GM12878 (cell line): ENCODE results near the gene GDF15. TPM values are rescaled to one million over a fixed set of nuclear protein-coding genes. Genes with fewer than 3 reads are reported as not detected.

Source experiments
- ATAC-seq: fragments of 200-7000 bp; cut with Tn5 transposase; 3 replicates; pipeline ENCODE4 v1.9.1; 2020; ENCODE audit warnings: mild to moderate bottlenecking, moderate library complexity
- BruUV-seq: library from RNA; stranded (reverse); fragments of 400-500 nt; replicated peaks from 2 replicates; lab custom pipeline; 2021; lab: Mats Ljungman, UMichigan
- CTCF ChIA-PET: fragments of 300-600 bp; sonication (Branson Sonifier 250); formaldehyde crosslinking; extraction: SDS; loops from one replicate; lab custom pipeline; 2021; ENCODE audit warnings: inconsistent platforms; lab: Yijun Ruan, JAX
- POLR2A ChIA-PET: fragments of 350-600 bp; formaldehyde crosslinking; extraction: SDS; loops from one replicate; lab custom pipeline; 2021; ENCODE audit warnings: inconsistent platforms; lab: Charles Lee
- RAD21 ChIA-PET: fragments of 300-600 bp; sonication (Branson Sonifier 250); formaldehyde crosslinking; loops from one replicate; lab custom pipeline; 2023; ENCODE audit warnings: antibody characterized with exemption; ENCODE audit not compliant: unreplicated experiment; lab: Charles Lee
- SMC1A ChIA-PET: fragments of 300-600 bp; sonication (Branson Sonifier 250); formaldehyde crosslinking; loops from one replicate; lab custom pipeline; 2023; ENCODE audit not compliant: unreplicated experiment, uncharacterized antibody; lab: Charles Lee
- DNase-seq: peaks from one replicate; pipeline ENCODE4 v3.0.0-alpha.2; 2011; ENCODE audit warnings: low read depth, low spot score
- FAIRE-seq: peaks from 3 replicates; lab custom pipeline; 2011; peaks lifted over from hg19 to GRCh38; lab: Jason Lieb, UNC
- H2AFZ ChIP-seq: 2 replicates; pipeline ENCODE4 v1.6.0; 2011; ENCODE audit warnings: low read depth, low read length, control low read depth; ENCODE audit not compliant: control insufficient read depth
- H3K27ac ChIP-seq: 2 replicates; pipeline ENCODE4 v1.5.1; 2011; ENCODE audit warnings: control low read depth; ENCODE audit not compliant: control insufficient read depth, insufficient read depth
- H3K27me3 ChIP-seq, 2 experiments: replicated peaks in 1 of 2; 2 replicates each; pipeline versions ENCODE4 v1.6.0 to v1.6.1; 2011; ENCODE audit warnings: low read length in 1 of 2; ENCODE audit not compliant: control insufficient read depth in 2 of 2, insufficient read depth in 2 of 2
- H3K36me3 ChIP-seq, 2 experiments: 2 replicates each; pipeline ENCODE4 v1.5.1; 2011; ENCODE audit warnings: low read length in 1 of 2; ENCODE audit not compliant: control insufficient read depth in 2 of 2, insufficient read depth in 2 of 2
- H3K4me1 ChIP-seq: 2 replicates; pipeline ENCODE4 v1.6.1; 2011; ENCODE audit warnings: mild to moderate bottlenecking, low read length, moderate library complexity, mixed read lengths; ENCODE audit not compliant: control insufficient read depth, insufficient read depth
- H3K4me2 ChIP-seq: 2 replicates; pipeline ENCODE4 v1.6.0; 2011; ENCODE audit warnings: control low read depth; ENCODE audit not compliant: control insufficient read depth, insufficient read depth
- H3K4me3 ChIP-seq: fragments of 200-600 bp; sonication (generic); 2 replicates; pipeline ENCODE4 v1.5.1; 2016
- H3K79me2 ChIP-seq: 2 replicates; pipeline ENCODE4 v1.6.0; 2011; ENCODE audit warnings: low read length; ENCODE audit not compliant: control insufficient read depth, insufficient read depth
- H3K9ac ChIP-seq: 2 replicates; pipeline ENCODE4 v1.8.0; 2011; ENCODE audit warnings: low read length, control low read depth, mixed read lengths; ENCODE audit not compliant: control insufficient read depth, insufficient read depth
- H3K9me3 ChIP-seq: replicated peaks from 3 replicates; pipeline ENCODE4 v1.5.1; 2011; ENCODE audit warnings: mild to moderate bottlenecking, low read length; ENCODE audit not compliant: control insufficient read depth, insufficient read depth
- H4K20me1 ChIP-seq: 2 replicates; pipeline ENCODE4 v1.6.0; 2011; ENCODE audit not compliant: control insufficient read depth, insufficient read depth
- BACH1 ChIP-seq: fragments of 450-650 bp; IDR thresholded peaks from 2 replicates; pipeline ENCODE4 v1.6.1; 2017; ENCODE audit warnings: mild to moderate bottlenecking, borderline replicate concordance
- EGR1 ChIP-seq, 2 experiments: IDR thresholded peaks; 1 replicate in 1 of 2; 2 replicates in 1 of 2; pipeline ENCODE4 v1.6.1; 2011 to 2012; ENCODE audit warnings: low read depth in 2 of 2, low read length in 2 of 2, borderline replicate concordance in 1 of 2, mild to moderate bottlenecking in 1 of 2, moderate library complexity in 1 of 2
- ESRRA ChIP-seq: IDR thresholded peaks from 2 replicates; pipeline ENCODE4 v1.6.1; 2012; ENCODE audit warnings: mild to moderate bottlenecking, low read length, improper control_type of control experiment
- HDAC6 ChIP-seq: fragments of 200-600 bp; sonication (generic); IDR thresholded peaks from one replicate; pipeline ENCODE4 v1.8.0; 2017; ENCODE audit warnings: antibody characterized with exemption; ENCODE audit not compliant: unreplicated experiment
- KDM1A ChIP-seq: fragments of 200-600 bp; sonication (generic); IDR thresholded peaks from 2 replicates; pipeline ENCODE4 v1.6.1; 2016; ENCODE audit warnings: borderline replicate concordance
- NFYA ChIP-seq: IDR thresholded peaks from 2 replicates; pipeline ENCODE4 v1.6.1; 2011; ENCODE audit warnings: low read depth, mild to moderate bottlenecking, low read length, improper control_type of control experiment, borderline replicate concordance
- POLR2A ChIP-seq: IDR thresholded peaks from 2 replicates; pipeline ENCODE4 v1.6.1; 2011; ENCODE audit warnings: low read depth, mild to moderate bottlenecking, low read length
- RAD51 ChIP-seq: fragments of 450-650 bp; IDR thresholded peaks from 2 replicates; pipeline ENCODE4 v1.6.1; 2016; ENCODE audit warnings: moderate library complexity, mild to moderate bottlenecking, inconsistent platforms
- SP1 ChIP-seq: IDR thresholded peaks from one replicate; pipeline ENCODE4 v1.6.1; 2011; ENCODE audit warnings: low read depth, low read length
- WRNIP1 ChIP-seq: IDR thresholded peaks from 2 replicates; pipeline ENCODE4 v1.6.1; 2011; ENCODE audit warnings: low read depth, low read length, improper control_type of control experiment, borderline replicate concordance
- ZNF24 ChIP-seq: fragments of 450-650 bp; IDR thresholded peaks from 2 replicates; pipeline ENCODE4 v1.6.1; 2017; ENCODE audit warnings: antibody characterized with exemption, mild to moderate bottlenecking
- ZSCAN29 ChIP-seq: fragments of 450-650 bp; IDR thresholded peaks from 2 replicates; pipeline ENCODE4 v1.6.1; 2017; ENCODE audit warnings: mild to moderate bottlenecking, moderate library complexity
- WGBS: methylation state at CpG from one replicate; pipeline ENCODE4 v1.1.6; 2016; ENCODE audit warnings: low lambda C conversion rate; ENCODE audit not compliant: insufficient replicate concordance, insufficient coverage; ENCODE audit errors: missing lambda C conversion rate; 5-methylcytosine and 5-hydroxymethylcytosine counted together
- in situ Hi-C: fragments of 300-500 bp; cut with MboI; formaldehyde crosslinking; loops from 9 replicates; pipeline ENCODE4 v1.14.3; 2018; ENCODE audit warnings: mixed read lengths
- intact Hi-C: fragments of 100-400 bp; cut with micrococcal nuclease; formaldehyde crosslinking; loops from one replicate; pipeline ENCODE4 v1.14.2; 2022; ENCODE audit not compliant: unreplicated experiment
- polyA plus RNA-seq, 11 experiments: library from polyadenylated mRNA; depleted of rRNA in 4 of 11; unstranded in 6 of 11; stranded (reverse) in 5 of 11; fragments of >200 nt; fragmentation: Nextera tagmentation in 4 of 11; fragmentation: Illumina TruSeq in 1 of 11; extraction: Ambion mirVana in 4 of 11; extraction: Trizol in 1 of 11; gene quantifications; 1 replicate in 1 of 11; 2 replicates in 10 of 11; pipeline versions ENCODE4 v1.2.1 to v1.2.3, GENCODE V29; 2011 to 2016; ENCODE audit warnings: inconsistent platforms in 2 of 11, missing spikeins in 2 of 11, low read depth in 1 of 11
- total RNA-seq, 4 experiments: library from RNA; depleted of rRNA in 3 of 4; stranded (reverse); fragments of >200 nt in 3 of 4; fragmentation: Illumina TruSeq in 1 of 4; extraction: Trizol in 1 of 4; gene quantifications; 2 replicates each; pipeline versions ENCODE4 v1.2.1 to v1.2.3, GENCODE V29; 2013 to 2021

Gene GDF15
- total and polyA plus RNA-seq, 10 of the 15 experiments (the other 5 are each of a cell fraction or from before 2014, with no cell fraction given): 0.11 to 3.6 (median 1.6) TPM; not detected in 1

- TF ChIP-seq RAD51 (no peak), WRNIP1 (no peak), NFYA (no peak), HDAC6 (no peak), ESRRA (no peak), KDM1A (no peak), ZSCAN29 (no peak), SP1 (no peak), BACH1 (no peak)
Observed at GRCh38 chr19:18424890-18425514, 39.0 kb downstream of the GDF15 start (continued).

DNA sequence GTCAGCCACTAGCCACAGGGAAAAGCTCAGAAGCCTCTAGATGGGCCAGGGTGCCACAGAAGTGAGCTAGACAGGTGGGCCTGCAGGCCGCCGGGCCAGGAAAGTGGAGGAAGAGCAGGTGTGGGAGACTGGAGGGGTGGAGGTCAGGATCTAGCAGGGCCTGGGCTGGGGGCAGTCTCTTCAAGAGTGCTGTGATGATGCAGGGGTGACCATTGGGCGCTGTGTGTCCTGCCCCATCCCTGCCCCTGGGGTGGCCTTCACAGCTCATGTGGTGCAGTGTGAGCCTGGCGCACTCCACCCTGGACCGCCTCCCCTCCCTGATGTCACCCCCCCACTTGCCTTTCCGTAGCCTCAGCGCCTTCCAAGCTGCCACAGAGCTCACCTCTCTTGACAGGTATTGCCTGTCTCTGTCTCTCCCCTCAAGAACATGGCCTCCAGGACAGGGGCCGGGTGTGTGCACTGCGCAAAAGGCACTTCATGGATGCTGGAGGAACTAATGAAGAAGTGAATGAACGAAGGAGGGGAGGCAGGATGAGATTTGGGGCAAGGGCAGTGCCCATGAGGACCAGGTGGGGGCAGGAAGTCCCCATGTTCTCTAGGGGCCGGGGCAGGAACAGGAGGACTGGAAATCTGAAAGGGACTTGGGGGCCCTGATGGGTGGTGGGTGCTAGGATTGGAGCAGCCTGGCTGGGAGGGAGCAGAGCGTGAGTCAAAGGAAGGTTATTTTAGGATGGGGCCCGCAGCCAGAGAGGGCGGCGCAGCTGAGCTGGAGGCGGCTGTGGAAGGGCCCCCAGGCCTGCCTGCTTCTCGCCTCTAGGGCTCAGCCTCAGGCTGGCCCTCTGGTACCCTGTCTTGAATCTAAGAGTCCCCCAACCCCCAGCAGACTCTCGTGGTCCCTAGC is 39.8 kb downstream of the GDF15 start:
- no peaks in the 10 kb centered on the region for H3K27me3 ChIP-seq
- peaks cover 0 to 5% of the 10 kb centered on the region in 2 experiments; a peak in 2 of 4 replicates for H3K36me3 ChIP-seq
- intact Hi-C loops: no loop called here
- ChIA-PET POLR2A (interaction anchor here (0.6 kb wide), 1 partner anchor 237 kb away, joined by 4 read pairs; no protein-coding TSS in a partner anchor), SMC1A (no interaction called here), CTCF (interaction anchor here (1.0 kb wide), 1 partner anchor 76 kb away, joined by 3 read pairs; no protein-coding TSS in a partner anchor), RAD21 (no interaction called here)
- H4K20me1 ChIP-seq: no peaks in the 10 kb centered on the region; the same call in 1 of the 2 replicates
- 55% methylated on average over 18 of the region's 18 CpGs for WGBS
- TF ChIP-seq EGR1 (IDR thresholded peaks at IDR 0.05; ENCODE audit: borderline replicate concordance in 1 of 2, low read depth in 2 of 2, low read length in 2 of 2) (no peak), POLR2A (0 out of 2 replicates have a peak, but pooled peaks have one; percentile 27), ZNF24 (peak; percentile 63; the same call in 1 of the 2 replicates)
- peaks cover 43% of the 10 kb centered on the region for H3K79me2 ChIP-seq
- H3K4me1 ChIP-seq: peaks cover 41% of the 10 kb centered on the region
- no peak overlapping the region for H2AFZ ChIP-seq
- no peak for DNase-seq
- ATAC-seq: no peak
- no TSS peak for BruUV-seq
- H3K9me3 ChIP-seq: no peaks in the 10 kb centered on the region
- no peak overlapping the region for H3K4me3 ChIP-seq
- FAIRE-seq: no peak
- 0 out of 2 replicates have a peak overlapping the region, but pooled peaks have one; percentile 25 for H3K4me2 ChIP-seq
- H3K27ac ChIP-seq: no peak overlapping the region
- in situ Hi-C loops: no loop called here
- no peak overlapping the region for H3K9ac ChIP-seq
